SK-MEL-5 (cell line): ENCODE results near the gene GAST. TPM values are rescaled to one million over a fixed set of nuclear protein-coding genes. Genes with fewer than 3 reads are reported as not detected.
"Not testable (repeated sequence)": the region's sequence is repeated elsewhere in the genome, so short reads cannot be mapped to it uniquely, and the experiment has no call there.

Experiments used
- DNase-seq: peaks from one replicate; pipeline ENCODE4 v3.0.0-alpha.2; 2016; ENCODE audit warnings: low read depth, low spot score
- in situ Hi-C: cut with HindIII; loops from 2 replicates; pipeline ENCODE4 v1.10.0; 2016; ENCODE audit warnings: low sequenced_read_pairs, high pct_unique_total_duplicates, low pct_unique_long_range_greater_than_20kb
- total RNA-seq: library from RNA; depleted of rRNA; stranded (reverse); fragments of >200 nt; shearing (Covaris generic); gene quantifications from 2 replicates; pipeline ENCODE4 v1.2.3, GENCODE V29; 2014

Gene GAST
- total RNA-seq, 1 experiment from 2014 or later, result not detected

DNA sequence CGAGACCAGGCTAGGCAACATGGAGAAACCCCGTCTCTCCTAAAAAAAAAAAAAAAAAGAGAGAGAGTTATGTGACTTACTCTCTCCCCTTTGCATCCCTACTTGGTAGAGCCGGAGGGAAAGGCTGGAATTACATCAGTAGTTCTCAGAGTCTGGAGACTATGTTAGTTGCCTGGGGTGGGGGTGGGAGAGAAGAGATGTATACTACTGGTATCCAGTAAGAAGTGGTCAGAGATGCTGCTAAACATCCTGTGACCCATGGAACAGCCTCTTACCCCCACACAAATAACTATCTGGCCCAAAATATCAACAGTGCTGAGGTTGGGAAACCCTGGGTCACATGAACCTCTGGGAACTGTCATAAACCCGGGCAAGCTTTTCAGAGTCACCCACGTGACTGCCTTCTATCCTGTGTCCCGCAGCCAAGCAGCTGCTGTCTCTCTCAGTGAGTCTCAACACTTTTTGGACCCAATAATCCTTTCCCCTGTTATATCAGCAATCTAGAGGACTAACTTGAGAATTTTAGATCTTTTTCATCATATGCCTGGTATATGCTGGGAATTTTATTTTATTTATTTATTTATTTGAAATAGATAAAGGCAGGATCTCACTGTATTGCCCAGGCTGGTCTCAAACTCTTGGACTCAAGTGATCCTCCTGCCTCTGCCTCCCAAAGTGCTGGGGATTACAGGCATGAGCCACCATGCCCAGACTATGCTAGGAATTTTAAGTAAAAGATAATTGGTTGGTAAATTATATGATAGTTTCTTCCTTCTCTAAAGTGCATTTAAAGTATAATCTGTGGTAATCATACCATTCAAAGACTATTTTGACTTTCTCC lies 14.8 kb upstream of the GAST start:
- in situ Hi-C loops, result no loop called here
- DNase-seq, result peak; percentile 91

DNA sequence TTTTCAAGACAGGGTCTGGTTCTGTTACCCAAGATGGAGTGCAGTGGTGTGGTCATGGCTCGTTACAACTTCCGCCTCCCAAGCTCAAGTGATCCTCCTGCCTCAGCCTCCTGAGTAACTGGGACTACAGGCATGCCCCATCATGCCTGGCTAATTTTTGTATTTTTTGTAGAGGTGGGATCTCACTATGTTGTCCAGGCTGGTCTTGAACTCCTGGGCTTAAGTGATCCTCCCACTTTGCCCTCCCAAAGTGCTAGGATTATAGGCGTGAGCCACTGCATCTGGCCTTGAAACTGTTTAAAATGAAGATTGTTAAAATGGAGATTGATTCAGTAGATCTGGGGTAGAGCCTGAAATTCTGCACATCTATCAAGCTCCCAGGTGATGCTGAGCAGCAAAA lies 11.3 kb upstream of the GAST start:
- in situ Hi-C loops, DNase-seq: not testable (repeated sequence)

DNA sequence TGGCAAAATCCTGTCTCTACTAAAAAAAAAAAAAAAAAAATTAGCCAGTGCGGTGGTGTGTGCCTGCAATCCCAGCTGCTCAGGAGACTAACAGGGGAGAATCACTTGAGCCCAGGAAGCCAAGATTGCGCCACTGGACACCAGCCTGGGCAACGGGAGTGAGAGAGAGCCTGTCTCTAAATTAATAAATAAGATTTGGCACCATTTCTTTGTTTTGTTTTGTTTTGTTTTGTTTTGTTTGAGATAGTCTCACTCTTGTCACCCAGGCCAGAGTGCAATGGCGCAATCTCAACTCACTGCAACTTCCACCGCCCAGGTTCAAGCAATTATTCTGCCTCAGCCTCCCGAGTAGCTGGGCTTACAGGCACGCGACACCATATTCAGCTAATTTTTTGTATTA lies 9.4 kb upstream of the GAST start:
- DNase-seq, result no peak
- in situ Hi-C loops, result no loop called here

DNA sequence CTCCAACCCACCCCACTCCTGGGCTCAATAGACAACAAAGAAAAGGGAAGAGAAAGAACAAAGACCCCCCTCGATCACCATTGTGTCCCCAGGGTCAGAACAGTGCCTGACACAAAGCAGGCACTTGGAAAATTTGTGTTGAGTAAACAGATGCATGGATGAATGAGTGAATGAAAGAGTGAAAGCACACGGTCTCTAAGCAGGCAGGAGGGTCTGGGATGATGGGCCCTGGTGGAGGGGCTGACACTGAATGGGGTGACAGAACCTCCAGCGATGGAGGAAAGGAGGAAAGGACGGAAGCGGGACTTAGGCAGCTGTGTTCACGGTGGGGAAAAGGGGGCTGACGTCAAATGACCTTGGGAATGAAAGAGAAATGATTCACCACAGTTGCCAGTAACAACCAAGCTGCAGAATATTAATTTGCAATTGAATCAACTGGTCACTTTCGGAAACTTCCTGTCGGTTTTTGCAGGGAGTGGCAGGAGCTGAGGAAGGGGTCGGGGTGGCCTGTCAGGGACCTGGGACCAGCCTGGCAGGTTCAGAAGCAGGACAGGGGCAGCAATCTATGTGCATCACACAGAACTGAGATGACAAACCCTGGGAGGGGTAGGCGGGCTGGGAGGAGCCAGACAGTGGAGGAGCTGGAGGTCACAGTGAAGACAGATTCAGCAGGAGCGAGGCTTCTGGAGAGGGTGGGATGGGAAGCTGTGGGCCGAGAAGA lies 6.7 kb upstream of the GAST start:
- no peak for DNase-seq

DNA sequence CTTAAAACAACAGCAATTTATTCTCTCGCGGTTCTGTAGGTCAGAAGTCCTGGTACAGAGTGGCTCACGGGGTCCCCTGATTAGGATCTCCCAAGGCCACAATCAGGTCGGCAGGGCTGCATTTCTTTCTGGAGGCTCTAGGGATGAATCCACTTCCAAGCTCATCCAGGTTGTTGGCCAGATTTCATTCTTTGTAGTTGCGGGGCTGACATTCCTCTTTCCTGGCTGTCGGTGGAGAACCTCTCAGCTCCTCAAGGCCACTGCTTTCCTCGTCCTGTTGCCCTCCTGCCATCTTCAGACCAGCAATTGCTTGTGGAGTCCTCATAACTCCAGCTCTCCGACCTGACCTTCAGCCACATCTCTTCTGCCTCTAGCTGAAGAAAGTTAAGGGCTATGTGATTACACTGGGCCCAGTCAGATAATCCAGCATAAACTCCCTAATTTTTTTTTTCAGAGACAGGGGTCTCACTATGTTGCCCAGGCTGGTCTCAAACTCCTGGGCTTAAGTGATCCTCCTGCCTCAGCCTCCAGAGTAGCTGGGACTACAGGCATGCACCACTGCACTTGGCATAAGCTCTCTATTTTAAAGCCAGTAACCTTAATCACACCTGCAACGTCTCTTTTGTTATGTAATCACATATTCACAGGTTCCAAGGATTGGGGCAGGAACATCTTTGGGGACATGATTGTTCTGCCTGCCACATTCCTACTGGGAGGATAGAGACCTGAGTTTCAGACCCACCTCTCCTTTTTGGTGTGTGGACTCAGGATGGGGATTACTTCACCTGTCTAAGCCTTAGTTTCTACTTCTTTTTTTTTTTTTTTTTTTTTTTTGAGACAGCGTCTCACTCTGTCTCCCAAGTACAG lies 4.1 kb upstream of the GAST start:
- in situ Hi-C loops, result no loop called here

More for the DNA sequence above, 6.7 kb upstream of the GAST start:
- in situ Hi-C loops, result no loop called here

DNA sequence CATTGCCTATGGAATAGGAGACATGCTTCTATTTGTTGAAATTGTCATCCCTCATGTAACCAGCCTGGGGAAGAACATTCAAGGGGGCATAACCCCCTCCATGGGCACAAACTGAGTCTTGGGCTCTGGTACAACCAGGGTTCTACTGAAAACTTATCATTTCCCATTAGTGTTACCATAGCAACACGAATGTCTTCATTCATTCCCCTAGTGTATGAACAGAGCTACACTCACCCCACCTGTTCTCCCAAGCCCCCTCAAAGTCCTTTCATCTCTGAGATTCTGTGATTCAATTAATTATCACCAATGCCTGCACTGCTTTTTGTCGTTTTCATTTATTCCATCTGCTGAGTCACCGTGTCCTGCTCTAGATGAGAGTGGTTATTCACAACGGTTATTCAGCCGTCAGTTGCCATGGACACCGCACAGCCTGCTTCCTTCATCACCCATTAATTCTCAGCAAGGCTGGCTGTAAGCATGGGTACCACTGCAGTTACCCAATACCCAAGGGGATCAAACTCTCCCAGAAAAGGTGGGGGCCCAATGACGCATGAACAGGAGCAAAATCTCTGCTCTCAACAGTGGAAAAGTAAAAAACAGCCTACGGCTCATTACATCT lies 1.6 kb upstream of the GAST start:
- peak; percentile 17 for DNase-seq
- in situ Hi-C loops, result no loop called here

More for the DNA sequence above, 4.1 kb upstream of the GAST start:
- no peak for DNase-seq

DNA sequence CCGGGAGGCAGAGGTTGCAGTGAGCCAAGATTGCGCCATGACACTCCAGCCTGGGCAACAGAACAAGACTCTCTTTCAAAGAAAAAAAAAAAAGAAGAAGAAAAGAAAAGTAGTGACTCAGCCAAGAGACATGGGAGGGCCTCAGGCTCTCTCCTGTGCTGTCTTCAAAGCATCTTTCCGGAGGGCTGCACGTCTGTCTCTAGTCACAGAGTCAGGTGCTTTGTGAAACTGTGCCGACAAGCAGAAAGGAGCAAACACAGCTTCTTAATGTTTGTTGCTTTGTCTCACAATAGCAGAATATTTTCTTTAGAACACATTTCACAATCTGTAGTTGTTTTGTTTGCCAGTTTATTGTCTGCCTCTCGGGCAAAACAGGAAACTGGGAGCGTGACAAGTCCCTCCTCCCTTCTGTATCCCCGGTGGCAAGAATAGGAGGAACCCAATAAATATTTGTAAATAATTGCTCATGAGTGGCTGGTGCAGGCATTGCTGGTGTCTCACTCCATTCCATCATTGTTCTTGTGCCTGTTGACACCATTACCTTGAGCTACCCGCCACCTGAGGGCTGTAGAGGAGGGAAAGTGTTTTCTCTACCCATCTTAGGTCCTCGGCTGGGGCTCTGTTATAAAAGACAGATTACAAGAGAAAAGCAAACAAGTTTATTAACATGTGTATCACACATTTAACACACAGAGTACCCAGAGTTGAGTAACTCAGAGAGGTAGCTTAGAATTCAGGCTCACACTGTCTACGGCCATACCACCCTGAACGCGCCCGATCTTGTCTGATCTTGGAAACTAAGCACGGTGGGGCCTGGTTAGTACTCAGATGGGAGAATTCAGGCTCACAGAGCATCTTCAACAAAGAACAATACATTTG lies 5.5 kb downstream of the GAST start:
- in situ Hi-C loops, result no loop called here
- DNase-seq, result peak; percentile 87

DNA sequence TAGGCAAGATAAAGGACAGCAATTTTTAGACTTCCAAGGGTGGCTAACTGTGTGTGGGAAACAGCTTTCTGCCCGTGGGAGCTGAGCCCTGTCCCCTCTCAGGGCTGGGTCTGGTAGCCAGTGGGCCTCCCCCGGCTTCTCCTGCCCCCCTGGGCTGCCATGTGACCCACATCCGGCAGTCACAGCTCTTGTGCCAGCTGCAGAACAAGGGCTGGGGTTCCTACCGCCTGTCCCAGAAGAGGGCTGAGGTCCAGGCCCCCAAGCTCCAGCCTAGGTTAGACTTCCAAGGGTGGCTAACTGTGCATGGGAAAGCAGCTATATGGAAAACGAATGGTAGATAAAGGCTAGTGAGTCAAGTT lies 6.1 kb downstream of the GAST start:
- in situ Hi-C loops, result no loop called here
- DNase-seq, result no peak

DNA sequence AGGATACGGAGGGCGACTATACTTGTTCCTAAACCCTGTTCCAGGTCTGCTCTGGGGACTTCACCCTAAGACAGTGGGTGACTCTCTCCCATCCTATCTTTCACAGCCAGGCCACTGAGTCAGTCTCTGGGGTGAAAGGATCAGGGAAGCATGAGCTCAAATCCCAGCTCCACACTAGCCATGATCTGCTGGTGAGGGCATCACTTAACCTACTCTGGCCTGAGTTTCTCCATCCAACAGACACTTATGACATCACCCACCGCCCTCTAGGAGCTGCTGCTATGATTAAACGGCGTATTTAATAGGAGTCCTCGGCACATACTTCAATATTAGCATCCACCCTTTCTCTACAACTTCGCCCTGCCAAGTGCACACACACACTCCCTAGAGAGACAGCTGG lies 10.1 kb downstream of the GAST start:
- no peak for DNase-seq
- in situ Hi-C loops, result no loop called here

DNA sequence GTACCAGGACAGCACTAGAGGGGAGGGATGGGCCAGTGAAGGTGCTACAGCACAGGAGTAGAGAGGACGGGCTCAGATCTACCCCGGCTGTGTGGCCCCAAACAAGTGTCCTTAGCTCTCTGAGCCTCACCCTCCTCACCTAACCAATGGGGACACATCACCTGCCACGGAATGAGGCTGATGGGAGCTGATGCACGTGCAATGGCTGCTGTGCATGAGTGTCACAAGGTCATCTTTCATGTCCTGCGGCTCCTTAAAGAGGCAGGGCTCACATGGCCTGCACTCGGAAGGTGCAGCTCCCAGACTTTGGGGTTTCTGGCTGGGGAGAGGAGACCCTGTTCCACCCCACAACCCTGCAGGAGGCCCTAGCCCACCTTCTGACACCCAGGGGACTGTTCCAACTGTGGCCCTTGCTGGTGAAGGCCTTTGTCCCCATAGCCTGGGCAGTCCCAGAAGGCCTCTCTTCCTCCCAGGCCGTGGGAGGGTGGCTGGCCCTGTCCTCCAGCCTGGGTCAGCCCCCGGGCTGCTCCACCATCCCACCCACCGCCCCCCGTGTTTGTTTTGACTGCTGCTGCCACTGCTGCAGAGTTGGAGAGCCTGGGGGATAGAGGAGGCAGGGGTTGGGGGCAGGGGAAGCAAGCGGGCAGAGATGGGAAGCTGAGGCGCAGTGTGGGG lies 11.8 kb downstream of the GAST start:
- DNase-seq, result no peak
- in situ Hi-C loops, result no loop called here

DNA sequence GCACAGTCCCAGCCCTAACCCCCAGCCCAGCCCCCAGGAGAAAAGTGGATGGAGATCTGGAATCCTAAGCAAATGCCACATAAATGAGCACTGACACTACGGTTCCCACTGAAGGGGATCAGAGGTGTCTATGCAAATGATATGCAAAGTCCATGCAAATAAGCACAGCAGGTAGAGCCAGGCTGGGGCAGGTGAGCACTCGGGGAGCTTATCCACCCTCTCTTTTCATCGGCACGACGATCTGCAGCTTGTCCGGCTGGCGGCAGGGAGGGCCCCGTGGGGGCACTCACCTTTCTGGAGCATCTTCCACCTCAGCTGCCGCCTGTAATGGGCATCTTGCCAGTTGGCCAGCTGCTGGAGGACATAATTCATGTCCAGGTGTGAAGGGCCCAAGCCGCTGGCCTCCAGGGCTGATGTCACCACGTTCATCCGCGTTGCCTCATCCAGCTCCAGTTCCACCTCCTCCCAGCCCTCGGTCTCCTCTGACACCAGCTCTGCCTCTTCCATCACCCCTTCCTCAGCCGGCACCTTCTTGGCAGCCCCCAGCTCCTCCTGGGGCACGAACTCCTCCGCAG lies 12.4 kb downstream of the GAST start:
- in situ Hi-C loops, result no loop called here
- DNase-seq, result no peak

DNA sequence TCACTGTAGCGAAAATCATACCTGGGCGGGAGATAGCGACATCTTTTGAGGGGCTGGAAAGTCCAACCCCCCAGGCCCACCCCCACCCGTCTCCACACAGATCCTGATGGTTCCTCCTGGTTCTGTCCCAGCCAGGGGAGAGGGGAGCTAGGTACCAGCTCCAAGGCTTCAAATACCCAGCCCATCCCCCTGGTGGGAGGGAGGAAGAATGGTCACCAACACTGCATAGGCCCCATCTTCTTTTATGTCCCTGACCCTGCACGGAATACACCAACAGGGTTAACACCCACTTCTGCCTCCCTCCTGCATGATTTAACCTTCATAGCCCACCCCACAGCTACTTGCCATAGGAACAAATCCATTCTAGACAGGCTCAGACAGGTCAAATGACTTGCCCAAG lies 13.0 kb downstream of the GAST start:
- DNase-seq, result no peak
- in situ Hi-C loops, result no loop called here

DNA sequence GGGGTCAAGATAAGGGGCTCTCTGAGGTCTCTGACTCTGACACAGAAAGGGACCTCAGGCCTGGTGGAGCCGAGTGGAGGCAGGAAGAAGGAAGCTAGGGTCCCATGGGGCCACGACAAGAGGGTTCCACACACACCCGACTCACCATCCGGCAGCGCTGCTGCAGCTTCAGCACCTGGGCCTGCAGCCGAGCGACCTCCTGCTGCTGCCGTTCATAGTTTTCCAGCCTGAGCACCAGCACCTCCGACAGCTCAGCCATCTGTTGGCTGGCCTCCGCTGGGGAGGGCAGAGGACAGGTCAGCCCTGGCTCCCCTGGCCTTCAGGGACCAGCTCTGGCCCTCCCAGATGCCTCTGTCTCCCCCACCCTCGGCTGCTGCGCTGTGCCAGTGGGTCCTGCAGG lies 15.9 kb downstream of the GAST start:
- in situ Hi-C loops, result no loop called here
- no peak for DNase-seq

DNA sequence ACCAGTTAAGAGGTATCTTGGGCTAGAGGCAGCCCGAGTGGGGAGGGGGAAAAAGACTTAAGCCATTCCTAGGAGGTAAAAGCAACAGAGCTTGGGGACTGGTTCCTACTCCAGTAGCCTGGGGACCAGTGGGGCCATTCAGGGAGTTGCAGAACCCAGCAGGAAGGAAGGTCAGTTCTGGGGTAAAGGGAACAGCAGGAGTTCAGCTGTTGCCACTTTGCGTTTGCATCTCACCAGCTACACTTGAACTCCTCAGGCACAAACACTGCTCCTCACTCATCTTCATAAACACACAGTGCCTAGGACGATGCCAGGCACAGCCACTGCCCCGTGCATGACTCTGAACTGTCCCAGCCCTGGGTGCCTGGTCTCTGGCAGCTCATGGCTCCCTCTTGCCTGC lies 18.3 kb downstream of the GAST start:
- no peak for DNase-seq
- in situ Hi-C loops, result no loop called here

DNA sequence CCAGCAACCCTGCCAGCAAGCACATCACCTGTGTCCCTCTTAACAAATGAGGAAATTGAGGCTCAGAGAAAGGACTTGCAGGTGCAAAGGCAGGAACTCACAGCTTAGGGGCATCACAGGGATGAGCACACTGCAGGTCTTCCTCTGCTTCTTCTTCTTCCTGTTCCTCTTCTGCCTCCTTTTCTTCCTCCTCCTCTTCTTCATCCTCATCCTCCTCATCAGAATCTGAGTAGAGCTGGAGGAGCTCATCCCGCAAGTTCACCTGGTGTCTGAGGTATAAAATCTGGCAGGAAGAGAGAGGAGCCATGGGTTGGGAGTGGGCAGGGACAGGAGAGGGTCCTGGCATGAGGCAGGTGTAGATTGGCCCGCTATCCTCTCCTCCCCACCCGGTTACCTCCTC lies 19.7 kb downstream of the GAST start:
- in situ Hi-C loops, result no loop called here
- no peak for DNase-seq
